Measurements from ENCODE around the gene HSD17B1.

HSD17B1 gene

GRCh38 chr17:42566215-42566882, 13.6 kb downstream of the HSD17B1 start:
- Histone ChIP-seq H3K36me3 (ENCODE audit: control insufficient read depth in 1 of 2, insufficient read depth in 2 of 2, low read depth in 1 of 2, low read length in 2 of 2) (peaks cover 63 to 64% of the 10 kb centered on the region in 2 experiments), H3K27me3 (ENCODE audit: control insufficient read depth in 1 of 2, insufficient read depth in 1 of 2, low read length in 2 of 2) (no peaks in the 10 kb centered on the region), H3K14ac (ENCODE audit: low read length in 2 of 2) (peak overlapping the region in 1 of 2 experiments; percentile 13), H3K4me1 (ENCODE audit: control insufficient read depth, insufficient read depth, low read depth, low read length) (peaks cover 49% of the 10 kb centered on the region), H2BK15ac (ENCODE audit: low read depth, poor library complexity, severe bottlenecking) (no peak overlapping the region), H3K9ac (ENCODE audit: low read length) (peak overlapping the region; percentile 91), H3K79me1 (replicated peaks; ENCODE audit: low read length, poor library complexity, severe bottlenecking) (peaks cover 31% of the 10 kb centered on the region), H2BK5ac (ENCODE audit: low read depth, low read length, poor library complexity, severe bottlenecking) (peak overlapping the region; percentile 60), H3K4me2 (ENCODE audit: low read length, poor library complexity, severe bottlenecking) (peak overlapping the region; percentile 46), H2BK120ac (ENCODE audit: low read depth, low read length) (peak overlapping the region; percentile 29), H3K9me3 (ENCODE audit: control insufficient read depth, low read length) (no peaks in the 10 kb centered on the region), H3K27ac (ENCODE audit: low read length, poor library complexity, severe bottlenecking) (peak overlapping the region; percentile 75), H2AFZ (ENCODE audit: low read depth, low read length) (peak overlapping the region; percentile 60), H3K23ac (ENCODE audit: low read length in 2 of 2) (no peak overlapping the region), H2BK12ac (ENCODE audit: low read length in 2 of 2) (peak overlapping the region; percentile 32 to 75), H3K18ac (ENCODE audit: low read depth in 1 of 2, low read length in 2 of 2) (peak overlapping the region; percentile 58 to 77), H4K91ac (ENCODE audit: low read length) (peak overlapping the region; percentile 96), H4K8ac (ENCODE audit: low read length) (peak overlapping the region; percentile 94), H3K4me3 (ENCODE audit: insufficient read depth in 1 of 2, low read depth in 1 of 2, low read length in 2 of 2) (peak overlapping the region; percentile 33 to 93), H3K4ac (ENCODE audit: low read depth in 1 of 2, low read length in 2 of 2) (peak overlapping the region; percentile 92 to 100), H2AK5ac (ENCODE audit: low read length, severe bottlenecking) (peak overlapping the region; percentile 66)
- WGBS: 66% methylated on average over 28 of the region's 28 CpGs
- DNase-seq: no peak

GRCh38 chr17:42566883-42567573, 14.3 kb downstream of the HSD17B1 start, which contains the start of gene MLX:
TSS of gene MLX (plus strand) at chr17:42567100. CDS start at chr17:42567125, 25 bp downstream.
- Histone ChIP-seq H3K14ac (ENCODE audit: low read length in 2 of 2) (peak within 1 kb of the TSS; percentile 81 to 93), H3K4me1 (ENCODE audit: control insufficient read depth, insufficient read depth, low read depth, low read length) (peaks cover 45% of the 10 kb centered on the region), H2BK5ac (ENCODE audit: low read depth, low read length, poor library complexity, severe bottlenecking) (peak within 1 kb of the TSS; percentile 82), H3K79me1 (replicated peaks; ENCODE audit: low read length, poor library complexity, severe bottlenecking) (peaks cover 36% of the 10 kb centered on the region), H3K27me3 (ENCODE audit: control insufficient read depth in 1 of 2, insufficient read depth in 1 of 2, low read length in 2 of 2) (no peaks in the 10 kb centered on the region), H3K4ac (ENCODE audit: low read depth in 1 of 2, low read length in 2 of 2) (peak within 1 kb of the TSS; percentile 99 to 100), H3K36me3 (ENCODE audit: control insufficient read depth in 1 of 2, insufficient read depth in 2 of 2, low read depth in 1 of 2, low read length in 2 of 2) (peaks cover 70 to 71% of the 10 kb centered on the region in 2 experiments), H3K27ac (ENCODE audit: low read length, poor library complexity, severe bottlenecking) (peak within 1 kb of the TSS; percentile 86), H4K8ac (ENCODE audit: low read length) (peak within 1 kb of the TSS; percentile 94), H3K4me2 (ENCODE audit: low read length, poor library complexity, severe bottlenecking) (peak within 1 kb of the TSS; percentile 86), H2BK15ac (ENCODE audit: low read depth, poor library complexity, severe bottlenecking) (peak within 1 kb of the TSS; percentile 44), H3K18ac (ENCODE audit: low read depth in 1 of 2, low read length in 2 of 2) (peak within 1 kb of the TSS; percentile 88 to 98), H3K23ac (ENCODE audit: low read length in 2 of 2) (peak within 1 kb of the TSS; percentile 20 to 94), H2BK12ac (ENCODE audit: low read length in 2 of 2) (peak within 1 kb of the TSS; percentile 32 to 80), H2AK5ac (ENCODE audit: low read length, severe bottlenecking) (peak within 1 kb of the TSS; percentile 66), H2AFZ (ENCODE audit: low read depth, low read length) (peak within 1 kb of the TSS; percentile 74), H3K9ac (ENCODE audit: low read length) (peak within 1 kb of the TSS; percentile 91), H3K9me3 (ENCODE audit: control insufficient read depth, low read length) (no peaks in the 10 kb centered on the region), H2BK120ac (ENCODE audit: low read depth, low read length) (peak within 1 kb of the TSS; percentile 88), H4K91ac (ENCODE audit: low read length) (peak within 1 kb of the TSS; percentile 98), H3K4me3 (ENCODE audit: insufficient read depth in 1 of 2, low read depth in 1 of 2, low read length in 2 of 2) (peak within 1 kb of the TSS; percentile 93 to 95)
- WGBS: under 1% methylated on average over 65 of the region's 72 CpGs
- peak; percentile 89 for DNase-seq

- peak overlapping the region; percentile 3 for H3K9ac ChIP-seq (ENCODE audit: low read length)
- H3K23ac ChIP-seq (ENCODE audit: low read length in 2 of 2): peak overlapping the region in 1 of 2 experiments; percentile 54
- no peak overlapping the region for H2BK12ac ChIP-seq (ENCODE audit: low read length in 2 of 2)
- H4K8ac ChIP-seq (ENCODE audit: low read length): no peak overlapping the region
- H3K9me3 ChIP-seq (ENCODE audit: control insufficient read depth, low read length): no peaks in the 10 kb centered on the region
- H3K4ac ChIP-seq (ENCODE audit: low read depth in 1 of 2, low read length in 2 of 2): peak overlapping the region in 1 of 2 experiments; percentile 13
- H3K4me3 ChIP-seq (ENCODE audit: insufficient read depth in 1 of 2, low read depth in 1 of 2, low read length in 2 of 2): no peak overlapping the region
- no peak for DNase-seq
- H3K36me3 ChIP-seq (ENCODE audit: control insufficient read depth in 1 of 2, insufficient read depth in 2 of 2, low read depth in 1 of 2, low read length in 2 of 2): peaks cover 76 to 82% of the 10 kb centered on the region in 2 experiments
- peak overlapping the region; percentile 23 for H3K4me2 ChIP-seq (ENCODE audit: low read length, poor library complexity, severe bottlenecking)
- no peak overlapping the region for H3K27ac ChIP-seq (ENCODE audit: low read length, poor library complexity, severe bottlenecking)
- 88% methylated on average over 12 of the region's 14 CpGs for WGBS
- H3K79me1 ChIP-seq (replicated peaks; ENCODE audit: low read length, poor library complexity, severe bottlenecking): peaks cover 42% of the 10 kb centered on the region
- H4K91ac ChIP-seq (ENCODE audit: low read length): no peak overlapping the region
- H3K14ac ChIP-seq (ENCODE audit: low read length in 2 of 2): no peak overlapping the region
- H3K4me1 ChIP-seq (ENCODE audit: control insufficient read depth, insufficient read depth, low read depth, low read length): peaks cover 36% of the 10 kb centered on the region
- H3K18ac ChIP-seq (ENCODE audit: low read depth in 1 of 2, low read length in 2 of 2): no peak overlapping the region
- H2AFZ ChIP-seq (ENCODE audit: low read depth, low read length): no peak overlapping the region
- H2BK5ac ChIP-seq (ENCODE audit: low read depth, low read length, poor library complexity, severe bottlenecking): no peak overlapping the region
- no peaks in the 10 kb centered on the region for H3K27me3 ChIP-seq (ENCODE audit: control insufficient read depth in 1 of 2, insufficient read depth in 1 of 2, low read length in 2 of 2)
- H2BK15ac ChIP-seq (ENCODE audit: low read depth, poor library complexity, severe bottlenecking): no peak overlapping the region
- no peak overlapping the region for H2AK5ac ChIP-seq (ENCODE audit: low read length, severe bottlenecking)
- H2BK120ac ChIP-seq (ENCODE audit: low read depth, low read length): no peak overlapping the region
Measured at GRCh38 chr17:42568341-42569111, 15.8 kb downstream of the HSD17B1 start.

All from mesenchymal stem cell (in vitro differentiated cells and primary cell).